Glomerular visceral epithelial cell (primary cell): Measurements from ENCODE around the gene ZP3.
A peak's percentile ranks its signal among the peaks of the same experiment; 100 is the strongest.
"Not testable (repeated sequence)": the region's sequence is repeated elsewhere in the genome, so short reads cannot be mapped to it uniquely, and the experiment has no call there.

Source experiments
- DNase-seq: peaks from one replicate; pipeline ENCODE4 v3.0.0-alpha.2; 2016; ENCODE audit errors: extremely low spot score

The ZP3 gene

DNA sequence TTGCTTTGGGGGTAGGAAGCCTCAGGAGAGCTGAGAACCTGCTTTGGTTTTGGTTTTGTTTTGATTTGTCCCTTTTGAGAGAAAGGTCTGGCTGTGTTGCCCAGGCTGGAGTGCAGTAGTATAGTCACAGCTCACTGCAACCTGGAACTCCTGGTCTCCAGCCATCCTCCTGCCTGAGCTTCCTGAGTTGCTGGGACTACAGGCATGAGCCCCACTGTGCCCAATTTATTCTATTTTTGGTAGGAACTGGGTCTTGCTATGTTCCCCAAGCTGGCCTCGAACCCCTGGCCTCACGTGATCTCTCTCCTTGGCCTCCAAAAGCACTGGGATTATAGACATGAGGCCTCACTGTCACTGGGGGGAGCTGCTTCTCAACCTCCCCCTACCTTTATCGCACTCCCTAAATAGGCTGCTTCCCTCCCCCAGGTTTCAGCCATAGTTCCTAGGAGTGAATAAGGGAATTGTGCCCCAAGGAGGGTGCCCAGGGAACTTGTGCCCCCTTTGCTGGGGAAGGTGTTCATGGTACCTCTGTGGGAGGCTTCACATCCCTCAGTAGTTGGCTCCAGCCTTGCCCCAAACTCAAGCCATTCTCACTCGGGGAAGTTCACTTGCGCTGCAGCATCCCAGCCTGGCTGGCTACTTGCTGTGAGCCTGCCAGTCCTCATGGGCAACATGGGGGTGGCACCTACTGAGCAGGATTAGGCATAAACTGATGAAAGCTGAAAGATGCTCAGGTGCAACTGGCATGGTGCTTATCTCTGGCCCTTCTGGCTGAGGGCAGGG lies 18.1 kb downstream of the ZP3 start:
- DNase-seq, result not testable (repeated sequence)

- peak; percentile 24 for DNase-seq
These were observed 19.1 kb downstream of the ZP3 start for GRCh38 chr7:76443846-76444245.

GRCh38 chr7:76445577-76446008 lies 20.8 kb downstream of the ZP3 start:
- peak; percentile 65 for DNase-seq

DNA sequence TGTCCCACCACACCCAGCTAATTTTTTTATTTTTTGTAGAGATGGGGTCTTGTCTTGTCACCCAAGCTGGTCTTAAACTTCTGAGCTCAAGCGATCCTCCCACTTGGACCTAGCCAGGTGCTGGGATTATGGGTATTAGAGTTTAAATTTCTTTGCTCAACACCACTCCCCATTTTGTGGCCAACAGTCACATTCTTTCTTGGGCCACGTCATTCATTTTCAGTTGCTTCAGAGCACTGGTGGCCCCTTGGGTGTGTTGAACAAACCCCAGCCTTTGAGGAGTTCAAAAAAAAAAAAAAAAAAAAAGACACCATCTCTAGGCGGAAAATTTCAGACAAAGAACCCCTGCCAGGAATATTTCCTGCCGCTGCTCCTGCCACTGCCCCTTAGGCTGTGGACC lies 32.3 kb downstream of the ZP3 start:
- DNase-seq, result not testable (repeated sequence)

DNA sequence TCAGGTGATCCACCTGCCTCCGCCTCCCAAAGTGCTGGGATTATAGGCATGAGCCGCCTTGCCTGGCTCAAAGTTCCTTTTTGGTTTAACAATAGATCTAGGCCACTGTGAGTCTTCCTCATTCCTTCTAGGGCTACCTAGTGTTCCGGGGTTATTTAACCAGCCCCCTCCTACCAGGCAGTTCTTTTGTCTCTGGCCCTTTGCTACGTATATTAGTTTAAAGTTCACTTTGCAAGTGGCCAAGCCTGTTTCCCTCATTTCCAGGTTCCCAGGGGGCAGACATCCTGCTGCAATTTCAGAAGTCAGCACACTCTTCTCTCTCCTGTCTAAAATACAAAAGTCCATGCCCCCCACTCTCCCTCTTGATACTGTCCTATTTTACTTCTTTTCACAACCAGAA lies 33.8 kb downstream of the ZP3 start:
- DNase-seq, result not testable (repeated sequence)

GRCh38 chr7:76460767-76461166 lies 36.0 kb downstream of the ZP3 start:
- not testable (repeated sequence) for DNase-seq

DNA sequence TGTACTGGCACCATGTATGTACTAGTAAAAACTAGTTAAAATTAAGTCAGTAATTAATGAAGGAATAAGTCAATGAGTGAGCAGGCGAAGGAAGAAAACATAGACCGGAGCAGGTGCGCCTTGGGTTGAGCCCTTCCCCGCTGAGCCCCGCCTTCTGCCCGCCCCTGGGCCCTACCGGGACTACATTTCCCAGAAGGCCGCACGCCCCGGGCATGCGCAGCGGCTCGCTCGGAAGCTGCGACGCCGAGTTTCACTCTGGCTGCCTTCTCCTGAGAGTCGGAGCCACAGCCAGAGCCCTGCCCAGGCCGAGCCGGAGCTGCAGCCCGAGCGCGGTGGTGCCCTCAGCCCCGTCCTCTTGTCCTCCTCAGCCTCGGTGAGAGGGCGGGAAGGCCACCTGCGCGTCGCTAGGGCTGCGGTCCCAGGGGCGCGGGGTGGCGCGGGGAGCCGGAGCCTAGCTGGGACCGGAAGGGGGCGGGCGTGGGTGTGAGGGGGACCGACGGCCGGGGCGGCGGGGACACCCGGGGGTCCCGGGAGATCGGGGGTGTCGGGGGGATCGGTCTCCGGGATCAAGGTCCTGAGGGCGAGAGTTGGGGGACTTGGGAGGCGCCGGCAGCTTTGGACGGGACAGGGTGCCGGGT lies 36.8 kb downstream of the ZP3 start, which contains the start of gene DTX2:
DTX2 (plus strand) TSS at position 246 of the 638 bp plus-strand sequence. CDS start 18,801 bp downstream, outside the sequence.
- DNase-seq, result not testable (repeated sequence)

- not testable (repeated sequence) for DNase-seq
These were observed 37.6 kb downstream of the ZP3 start for GRCh38 chr7:76462271-76462882.

DNA sequence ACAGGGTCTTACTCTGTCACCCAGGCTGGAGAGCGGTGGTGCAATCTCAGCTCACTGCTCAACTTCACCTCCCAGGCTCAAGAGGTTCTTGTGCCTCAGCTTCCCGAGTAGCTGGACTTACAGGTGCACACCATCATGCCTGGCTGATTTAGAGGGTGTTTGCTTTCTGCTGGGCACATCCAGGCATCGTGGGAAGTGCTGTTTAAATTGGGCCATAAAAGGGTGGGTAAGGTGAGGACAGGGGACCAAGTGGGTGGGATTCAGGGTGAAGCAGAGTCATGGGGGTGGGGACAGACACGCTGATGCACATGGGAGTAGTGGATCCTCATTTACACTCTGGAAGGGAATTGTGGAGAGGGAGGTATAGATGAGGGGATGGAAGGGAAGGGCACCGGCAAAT lies 40.2 kb downstream of the ZP3 start:
- not testable (repeated sequence) for DNase-seq

GRCh38 chr7:76465950-76466349 lies 41.2 kb downstream of the ZP3 start:
- DNase-seq, result not testable (repeated sequence)

GRCh38 chr7:76467743-76468404 lies 43.1 kb downstream of the ZP3 start:
- peak; percentile 84 for DNase-seq

GRCh38 chr7:76471556-76472221 lies 46.9 kb downstream of the ZP3 start:
- DNase-seq, result not testable (repeated sequence)

- not testable (repeated sequence) for DNase-seq
These were observed 48.3 kb downstream of the ZP3 start for GRCh38 chr7:76473097-76473496.

DNA sequence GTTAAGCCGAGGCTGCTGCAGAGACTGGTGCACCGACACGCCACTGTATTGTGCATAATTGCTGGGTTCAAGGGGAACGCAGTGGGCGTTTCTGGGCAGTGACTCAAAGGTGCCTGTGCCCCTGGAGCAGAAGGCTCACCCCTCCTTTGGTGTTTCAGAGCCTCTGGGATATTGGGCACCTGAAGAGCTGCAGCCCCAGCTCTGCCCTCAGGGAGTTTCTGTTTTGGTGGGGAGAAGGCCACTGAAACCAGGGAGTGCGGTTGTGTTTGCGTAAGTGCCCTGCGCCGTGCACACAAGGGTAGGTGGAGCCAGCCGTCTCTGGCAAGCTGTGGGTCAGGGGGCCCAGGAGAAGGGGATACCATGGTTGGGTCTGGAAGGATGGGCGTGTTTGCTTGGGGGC lies 51.5 kb downstream of the ZP3 start:
- not testable (repeated sequence) for DNase-seq

- DNase-seq, result not testable (repeated sequence)
These were observed 52.2 kb downstream of the ZP3 start for GRCh38 chr7:76476742-76477474.

GRCh38 chr7:76479628-76480027 lies 54.9 kb downstream of the ZP3 start:
- DNase-seq, result not testable (repeated sequence)

GRCh38 chr7:76480403-76481253 lies 55.9 kb downstream of the ZP3 start:
- not testable (repeated sequence) for DNase-seq

GRCh38 chr7:76482660-76483059 lies 57.9 kb downstream of the ZP3 start:
- not testable (repeated sequence) for DNase-seq

GRCh38 chr7:76483081-76483480 lies 58.3 kb downstream of the ZP3 start:
- DNase-seq, result not testable (repeated sequence)

GRCh38 chr7:76484456-76484855 lies 59.7 kb downstream of the ZP3 start:
- DNase-seq, result not testable (repeated sequence)
